Keratinocyte (primary cell): ENCODE data around the gene RNASE7. TPM values are rescaled to one million over a fixed set of nuclear protein-coding genes. Genes with fewer than 3 reads are reported as not detected.

Experiments
- DNase-seq: peaks from one replicate; pipeline ENCODE4 v3.0.0-alpha.2; 2011; ENCODE audit warnings: low read depth, missing footprints, low spot score
- FAIRE-seq: peaks from 2 replicates; lab custom pipeline; 2011; peaks lifted over from hg19 to GRCh38; lab: Jason Lieb, UNC
- H2AFZ ChIP-seq: 2 replicates; pipeline ENCODE4 v1.6.0; 2012; ENCODE audit warnings: low read length, control low read depth, inconsistent platforms; ENCODE audit not compliant: control insufficient read depth
- H3K27ac ChIP-seq: 2 replicates; pipeline ENCODE4 v1.5.1; 2011; ENCODE audit warnings: low read length; ENCODE audit not compliant: control insufficient read depth, insufficient read depth
- H3K27me3 ChIP-seq: 3 replicates; pipeline ENCODE4 v1.6.0; 2011; ENCODE audit warnings: low read length; ENCODE audit not compliant: control insufficient read depth, insufficient read depth; ENCODE audit errors: extremely low read depth
- H3K36me3 ChIP-seq, 2 experiments: 2 replicates in 1 of 2; 3 replicates in 1 of 2; pipeline ENCODE4 v1.5.1; 2011; ENCODE audit warnings: low read length in 2 of 2, mild to moderate bottlenecking in 1 of 2; ENCODE audit not compliant: control insufficient read depth in 2 of 2, insufficient read depth in 2 of 2; ENCODE audit errors: extremely low read depth in 1 of 2
- H3K4me1 ChIP-seq: 3 replicates; pipeline ENCODE4 v1.5.1; 2011; ENCODE audit warnings: low read length; ENCODE audit not compliant: control insufficient read depth, insufficient read depth; ENCODE audit errors: extremely low read depth
- H3K4me2 ChIP-seq: 3 replicates; pipeline ENCODE4 v1.6.0; 2011; ENCODE audit warnings: low read depth, low read length; ENCODE audit not compliant: control insufficient read depth, insufficient read depth; ENCODE audit errors: extremely low read depth
- H3K4me3 ChIP-seq, 3 experiments: fragments of 200-600 bp in 1 of 3; sonication (generic) in 1 of 3; 2 replicates in 2 of 3; 3 replicates in 1 of 3; pipeline ENCODE4 v1.5.1; 2011 to 2016; ENCODE audit warnings: low read length in 3 of 3, mild to moderate bottlenecking in 3 of 3, control low read depth in 2 of 3, inconsistent platforms in 1 of 3, low read depth in 1 of 3, mixed read lengths in 1 of 3, mixed run types in 1 of 3, moderate library complexity in 1 of 3; ENCODE audit not compliant: control insufficient read depth in 2 of 3, insufficient read depth in 2 of 3; ENCODE audit errors: extremely low read depth in 1 of 3
- H3K79me2 ChIP-seq: 2 replicates; pipeline ENCODE4 v1.6.0; 2012; ENCODE audit warnings: low read length; ENCODE audit not compliant: control insufficient read depth, insufficient read depth
- H3K9ac ChIP-seq: 3 replicates; pipeline ENCODE4 v1.6.0; 2011; ENCODE audit warnings: low read length; ENCODE audit not compliant: control insufficient read depth, insufficient read depth; ENCODE audit errors: extremely low read depth
- H3K9me1 ChIP-seq: 3 replicates; pipeline ENCODE4 v1.6.0; 2011; ENCODE audit warnings: low read length; ENCODE audit not compliant: control insufficient read depth, insufficient read depth; ENCODE audit errors: extremely low read depth
- H3K9me3 ChIP-seq: 2 replicates; pipeline ENCODE4 v1.5.1; 2012; ENCODE audit warnings: low read depth, low read length; ENCODE audit not compliant: control insufficient read depth
- H4K20me1 ChIP-seq: 3 replicates; pipeline ENCODE4 v1.6.0; 2011; ENCODE audit warnings: low read length; ENCODE audit not compliant: control insufficient read depth, insufficient read depth; ENCODE audit errors: extremely low read depth
- CTCF ChIP-seq, 3 experiments: IDR thresholded peaks in 1 of 3; conservative IDR thresholded peaks in 1 of 3; optimal IDR thresholded peaks in 1 of 3; 2 replicates in 2 of 3; 3 replicates in 1 of 3; pipeline versions ENCODE3 to v1.5.1; 2011; ENCODE audit warnings: low read length in 3 of 3, mild to moderate bottlenecking in 3 of 3, moderate library complexity in 2 of 3, control low read depth in 1 of 3, inconsistent platforms in 1 of 3; ENCODE audit not compliant: insufficient read depth in 2 of 3; ENCODE audit errors: extremely low read depth in 1 of 3
- EZH2 ChIP-seq: IDR thresholded peaks from one replicate; pipeline ENCODE4 v1.6.1; 2012; ENCODE audit warnings: inconsistent platforms, mild to moderate bottlenecking, low read length, moderate library complexity
- dilution Hi-C: fragments of 300-500 bp; cut with MboI; formaldehyde crosslinking; loops from one replicate; pipeline ENCODE4 v1.7.0; 2020; ENCODE audit warnings: low sequenced_read_pairs; ENCODE audit not compliant: extremely low pct_ligation_motif_present
- polyA plus RNA-seq, 5 experiments: library from polyadenylated mRNA; depleted of rRNA in 3 of 5; stranded (reverse) in 3 of 5; stranded (forward) in 1 of 5; unstranded in 1 of 5; fragments of >200 nt; gene quantifications; 1 replicate in 1 of 5; 2 replicates in 3 of 5; 3 replicates in 1 of 5; pipeline versions ENCODE4 v1.2.1 to v1.2.3, GENCODE V29; 2011 to 2012; ENCODE audit warnings: missing spikeins in 2 of 5, low read depth in 1 of 5, low replicate concordance in 1 of 5

The RNASE7 gene
- polyA plus RNA-seq, 1 donor (not counting 4 experiments of a cell fraction or from before 2014, with no cell fraction given) = 17.4 TPM

GRCh38 chr14:21054768-21055145 lies 12.6 kb downstream of the RNASE7 start:
- no peak overlapping the region for H3K9ac ChIP-seq
- dilution Hi-C loops = no loop called here
- FAIRE-seq = no peak

GRCh38 chr14:21055432-21056117 lies 13.4 kb downstream of the RNASE7 start:
- H3K27me3 ChIP-seq = no peaks in the 10 kb centered on the region
- TF ChIP-seq EZH2 = no peak
- TF ChIP-seq CTCF (optimal IDR thresholded peaks at IDR 0.05 in 1 of 3, IDR thresholded peaks at IDR 0.05 in 1 of 3, conservative IDR thresholded peaks at IDR 0.05 in 1 of 3; ENCODE audit: extremely low read depth in 1 of 3, insufficient read depth in 2 of 3, low read length in 3 of 3) = no peak
- H3K27ac ChIP-seq = no peak overlapping the region
- H4K20me1 ChIP-seq = no peaks in the 10 kb centered on the region
- H3K9me3 ChIP-seq = no peaks in the 10 kb centered on the region
- no peak overlapping the region for H3K4me2 ChIP-seq
- dilution Hi-C loops = no loop called here
- H3K9ac ChIP-seq = no peak overlapping the region
- no peaks in the 10 kb centered on the region for H3K79me2 ChIP-seq
- H3K4me3 ChIP-seq = no peak overlapping the region
- DNase-seq = no peak
- no peak overlapping the region for H2AFZ ChIP-seq
- H3K9me1 ChIP-seq = no peaks in the 10 kb centered on the region
- no peaks in the 10 kb centered on the region for H3K36me3 ChIP-seq
- FAIRE-seq = no peak
- H3K4me1 ChIP-seq = no peaks in the 10 kb centered on the region

More at GRCh38 chr14:21054768-21055145, 12.6 kb downstream of the RNASE7 start:
- Histone ChIP-seq H3K4me2 (no peak overlapping the region), H2AFZ (no peak overlapping the region), H3K27me3 (no peaks in the 10 kb centered on the region), H3K79me2 (no peaks in the 10 kb centered on the region), H4K20me1 (no peaks in the 10 kb centered on the region), H3K9me3 (no peaks in the 10 kb centered on the region), H3K36me3 (no peaks in the 10 kb centered on the region), H3K4me3 (no peak overlapping the region), H3K9me1 (no peaks in the 10 kb centered on the region), H3K4me1 (no peaks in the 10 kb centered on the region), H3K27ac (no peak overlapping the region)
- TF ChIP-seq CTCF (optimal IDR thresholded peaks at IDR 0.05 in 1 of 3, IDR thresholded peaks at IDR 0.05 in 1 of 3, conservative IDR thresholded peaks at IDR 0.05 in 1 of 3; ENCODE audit: extremely low read depth in 1 of 3, insufficient read depth in 2 of 3, low read length in 3 of 3) = no peak
- no peak for TF ChIP-seq EZH2
- no peak for DNase-seq
